HepG2 (cell line): ENCODE results near the gene STEAP1. TPM values are rescaled to one million over a fixed set of nuclear protein-coding genes. Genes with fewer than 3 reads are reported as not detected.

ENCODE experiments used
- BRD4 ChIP-seq: sonication (generic); formaldehyde crosslinking; IDR thresholded peaks from 2 replicates; pipeline ENCODE4 v1.4.0; 2020; ENCODE audit warnings: missing genetic modification reagents
- E2F1 ChIP-seq: sonication (generic); formaldehyde crosslinking; IDR thresholded peaks from 2 replicates; pipeline ENCODE4 v1.5.0; 2020; ENCODE audit warnings: missing genetic modification reagents
- FOXP1 ChIP-seq, 2 experiments: fragments of 450-650 bp in 1 of 2; IDR thresholded peaks; 2 replicates each; pipeline ENCODE4 v1.6.1; 2017 to 2018; ENCODE audit warnings: antibody characterized with exemption in 1 of 2
- NR3C1 ChIP-seq: sonication (generic); formaldehyde crosslinking; IDR thresholded peaks from 2 replicates; pipeline ENCODE4 v1.4.0; 2020; ENCODE audit warnings: missing genetic modification reagents
- POGZ ChIP-seq: sonication (generic); formaldehyde crosslinking; IDR thresholded peaks from 2 replicates; pipeline ENCODE4 v1.4.0; 2020; ENCODE audit warnings: mild to moderate bottlenecking, missing genetic modification reagents
- SALL1 ChIP-seq: sonication (generic); formaldehyde crosslinking; IDR thresholded peaks from 2 replicates; pipeline ENCODE4 v1.8.0; 2022; ENCODE audit warnings: mild to moderate bottlenecking, missing genetic modification reagents
- THAP9 ChIP-seq: sonication (generic); formaldehyde crosslinking; IDR thresholded peaks from 2 replicates; pipeline ENCODE4; 2020; ENCODE audit warnings: missing genetic modification reagents, mild to moderate bottlenecking, borderline replicate concordance
- ZNF10 ChIP-seq: sonication (generic); formaldehyde crosslinking; IDR thresholded peaks from 2 replicates; pipeline ENCODE4 v1.4.0; 2020; ENCODE audit warnings: mild to moderate bottlenecking, low read depth, missing genetic modification reagents, borderline replicate concordance
- ZNF562 ChIP-seq: sonication (generic); formaldehyde crosslinking; IDR thresholded peaks from 2 replicates; pipeline ENCODE4 v1.8.0; 2022; ENCODE audit warnings: missing genetic modification reagents, borderline replicate concordance
- polyA plus RNA-seq, 8 experiments: library from polyadenylated mRNA; depleted of rRNA in 3 of 8; stranded (reverse) in 7 of 8; unstranded in 1 of 8; fragments of >200 nt; fragmentation: Illumina TruSeq in 4 of 8; extraction: Trizol in 4 of 8; gene quantifications; 2 replicates each; pipeline versions ENCODE4 v1.2.1 to v1.2.3, GENCODE V29; 2011 to 2016; ENCODE audit warnings: low read depth in 4 of 8, missing spikeins in 1 of 8, mixed read lengths in 1 of 8; ENCODE audit not compliant: insufficient read depth in 1 of 8
- total RNA-seq, 5 experiments: library from RNA; depleted of rRNA; stranded (reverse); fragments of >200 nt; fragmentation: Illumina TruSeq; extraction: Trizol; gene quantifications; 2 replicates each; pipeline ENCODE4 v1.2.3, GENCODE V29; 2016; ENCODE audit warnings: low read depth in 1 of 5

Gene STEAP1
- total and polyA plus RNA-seq, 2 of the 13 experiments (the other 11 are each of a cell fraction or from before 2014, with no cell fraction given): 23.2 to 24.2 TPM

GRCh38 chr7:90178679-90179278, 24.5 kb downstream of the STEAP1 start (continued):
- TF ChIP-seq ZNF562 (CRISPR knock-in tag) (no peak), FOXP1 (IDR thresholded peaks at IDR 0.05) (no peak), FOXP1 (CRISPR knock-in tag; IDR thresholded peaks at IDR 0.05) (0 out of 2 replicates have a peak, but pooled peaks have one; percentile 13), POGZ (CRISPR knock-in tag) (0 out of 2 replicates have a peak, but pooled peaks have one; percentile 27), E2F1 (CRISPR knock-in tag) (no peak), SALL1 (CRISPR knock-in tag) (peak; percentile 35; the same call in 1 of the 2 replicates), ZNF10 (CRISPR knock-in tag) (no peak), THAP9 (CRISPR knock-in tag) (no peak), NR3C1 (CRISPR knock-in tag) (no peak), BRD4 (CRISPR knock-in tag) (no peak)
